GM12878 (cell line): ENCODE data around the gene SLC66A3.

Experiments
- BHLHE40 ChIP-seq, 2 experiments: fragments of 450-650 bp in 1 of 2; IDR thresholded peaks; 2 replicates each; pipeline ENCODE4 v1.6.1; 2011 to 2017; ENCODE audit warnings: low read depth in 2 of 2, borderline replicate concordance in 1 of 2, improper control_type of control experiment in 1 of 2, low read length in 1 of 2, mild to moderate bottlenecking in 1 of 2
- ESRRA ChIP-seq: IDR thresholded peaks from 2 replicates; pipeline ENCODE4 v1.6.1; 2012; ENCODE audit warnings: mild to moderate bottlenecking, low read length, improper control_type of control experiment
- HCFC1 ChIP-seq: fragments of 150-350 bp; IDR thresholded peaks from 2 replicates; pipeline ENCODE4 v1.6.1; 2014; ENCODE audit warnings: low read length
- POLR2A ChIP-seq: IDR thresholded peaks from 2 replicates; pipeline ENCODE4 v1.6.1; 2011; ENCODE audit warnings: low read depth, mild to moderate bottlenecking, low read length
- SUZ12 ChIP-seq: fragments of 200-600 bp; sonication (generic); IDR thresholded peaks from one replicate; pipeline ENCODE4 v1.6.1; 2018; ENCODE audit warnings: antibody characterized with exemption, mild to moderate bottlenecking; ENCODE audit not compliant: unreplicated experiment
- YY1 ChIP-seq: IDR thresholded peaks from 2 replicates; pipeline ENCODE4 v1.6.1; 2011; ENCODE audit warnings: low read depth, mild to moderate bottlenecking, low read length
- TF ChIP-seq, protein P1 (sequence below), 3 experiments: IDR thresholded peaks in 2 of 3; conservative IDR thresholded peaks in 1 of 3; 2 replicates each; pipeline ENCODE4 v1.5.1; 2011; ENCODE audit warnings: low read depth in 3 of 3, low read length in 3 of 3, mild to moderate bottlenecking in 3 of 3, control low read depth in 2 of 3, moderate library complexity in 2 of 3, inconsistent platforms in 1 of 3, mixed read lengths in 1 of 3; ENCODE audit not compliant: control insufficient read depth in 2 of 3, insufficient read depth in 1 of 3; ENCODE audit errors: extremely low read depth in 1 of 3

DNA sequence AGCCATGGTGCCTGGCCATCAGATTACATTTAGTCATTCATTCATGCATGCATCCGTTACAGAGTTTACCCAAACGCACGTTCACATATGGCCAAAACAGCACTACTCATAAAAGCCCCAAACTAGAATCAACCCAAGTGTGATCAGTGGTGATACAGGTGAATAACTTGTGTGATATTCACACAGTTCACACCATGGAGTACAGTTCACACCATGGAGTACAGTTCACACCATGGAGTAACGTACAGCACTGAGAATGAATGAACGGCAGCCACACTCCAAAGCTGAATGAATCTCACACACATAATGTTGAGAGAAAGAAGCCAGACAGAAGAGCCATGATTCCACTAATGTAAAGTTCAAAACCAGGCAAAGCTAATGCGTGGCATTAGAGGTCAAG lies 12.3 kb upstream of the SLC66A3 start:
- no peak for TF ChIP-seq SUZ12
- no peak for TF ChIP-seq YY1
- TF ChIP-seq HCFC1: no peak
- no peak for TF ChIP-seq ESRRA
- TF ChIP-seq, protein P1, sequence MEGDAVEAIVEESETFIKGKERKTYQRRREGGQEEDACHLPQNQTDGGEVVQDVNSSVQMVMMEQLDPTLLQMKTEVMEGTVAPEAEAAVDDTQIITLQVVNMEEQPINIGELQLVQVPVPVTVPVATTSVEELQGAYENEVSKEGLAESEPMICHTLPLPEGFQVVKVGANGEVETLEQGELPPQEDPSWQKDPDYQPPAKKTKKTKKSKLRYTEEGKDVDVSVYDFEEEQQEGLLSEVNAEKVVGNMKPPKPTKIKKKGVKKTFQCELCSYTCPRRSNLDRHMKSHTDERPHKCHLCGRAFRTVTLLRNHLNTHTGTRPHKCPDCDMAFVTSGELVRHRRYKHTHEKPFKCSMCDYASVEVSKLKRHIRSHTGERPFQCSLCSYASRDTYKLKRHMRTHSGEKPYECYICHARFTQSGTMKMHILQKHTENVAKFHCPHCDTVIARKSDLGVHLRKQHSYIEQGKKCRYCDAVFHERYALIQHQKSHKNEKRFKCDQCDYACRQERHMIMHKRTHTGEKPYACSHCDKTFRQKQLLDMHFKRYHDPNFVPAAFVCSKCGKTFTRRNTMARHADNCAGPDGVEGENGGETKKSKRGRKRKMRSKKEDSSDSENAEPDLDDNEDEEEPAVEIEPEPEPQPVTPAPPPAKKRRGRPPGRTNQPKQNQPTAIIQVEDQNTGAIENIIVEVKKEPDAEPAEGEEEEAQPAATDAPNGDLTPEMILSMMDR (IDR thresholded peaks at IDR 0.05 in 2 of 3, conservative IDR thresholded peaks at IDR 0.05 in 1 of 3; ENCODE audit: control insufficient read depth in 2 of 3, extremely low read depth in 1 of 3, insufficient read depth in 1 of 3, low read depth in 3 of 3, low read length in 3 of 3): no peak
- no peak for TF ChIP-seq POLR2A
- TF ChIP-seq BHLHE40 (IDR thresholded peaks at IDR 0.05; ENCODE audit: borderline replicate concordance in 1 of 2, low read depth in 2 of 2, low read length in 1 of 2): no peak
